Naive thymus-derived CD4-positive, alpha-beta T cell (primary cell): ENCODE measurements around the gene GARIN5B. TPM values are rescaled to one million over a fixed set of nuclear protein-coding genes. Genes with fewer than 3 reads are reported as not detected.

ENCODE experiments used
- ATAC-seq: fragments of 150-1000 bp; cut with Tn5 transposase; 2 replicates; pipeline ENCODE4 v1.10.0; 2021; ENCODE audit warnings: mild to moderate bottlenecking, moderate library complexity
- CTCF ChIA-PET: fragments of 350-600 bp; sonication (Branson Sonifier 250); formaldehyde crosslinking; loops from one replicate; lab custom pipeline; 2021; ENCODE audit warnings: antibody characterized with exemption; lab: Charles Lee
- POLR2A ChIA-PET: fragments of 350-600 bp; sonication (Branson Sonifier 250); formaldehyde crosslinking; loops from one replicate; lab custom pipeline; 2021; ENCODE audit warnings: antibody characterized with exemption, inconsistent platforms; lab: Charles Lee
- DNase-seq, 9 donors: peaks; one replicate each; pipeline versions ENCODE4 v3.0.0 to v3.0.0-alpha.2; 2020 to 2022; ENCODE audit warnings: mixed read lengths in 1 of 9
- H3K27ac ChIP-seq: one replicate; pipeline ENCODE4 v1.7.0; 2013; ENCODE audit warnings: mild to moderate bottlenecking, low read depth, low read length, moderate library complexity
- H3K27me3 ChIP-seq, 2 donors: one replicate each; pipeline ENCODE4 v1.7.0; 2013; ENCODE audit warnings: low read length in 2 of 2, mild to moderate bottlenecking in 2 of 2, moderate library complexity in 2 of 2; ENCODE audit not compliant: control insufficient read depth in 2 of 2, insufficient read depth in 2 of 2
- H3K36me3 ChIP-seq, 3 experiments: 1 replicate in 2 of 3; 2 replicates in 1 of 3; pipeline ENCODE4 v1.7.0; 2013; ENCODE audit warnings: low read length in 3 of 3, mild to moderate bottlenecking in 3 of 3, moderate library complexity in 1 of 3; ENCODE audit not compliant: insufficient read depth in 3 of 3, control insufficient read depth in 2 of 3
- H3K4me1 ChIP-seq, 2 donors: one replicate each; pipeline ENCODE4 v1.7.0; 2013; ENCODE audit warnings: low read length in 2 of 2, mild to moderate bottlenecking in 2 of 2, moderate library complexity in 1 of 2; ENCODE audit not compliant: control insufficient read depth in 2 of 2, insufficient read depth in 2 of 2
- H3K4me3 ChIP-seq: 2 replicates; pipeline ENCODE4 v1.7.0; 2013; ENCODE audit warnings: mild to moderate bottlenecking, low read length
- H3K9me3 ChIP-seq, 3 experiments: 1 replicate in 2 of 3; 2 replicates in 1 of 3; pipeline ENCODE4 v1.7.0; 2013; ENCODE audit warnings: low read length in 3 of 3; ENCODE audit not compliant: control insufficient read depth in 2 of 3
- H3K27ac Mint-ChIP-seq, 9 donors: one replicate each; pipeline ENCODE4 v1.8.0; 2020 to 2022; ENCODE audit warnings: mixed read lengths in 9 of 9, mild to moderate bottlenecking in 8 of 9, moderate library complexity in 5 of 9, inconsistent platforms in 2 of 9
- H3K27me3 Mint-ChIP-seq, 5 donors: one replicate each; pipeline ENCODE4 v1.8.0; 2021 to 2022; ENCODE audit warnings: mixed read lengths in 5 of 5, mild to moderate bottlenecking in 1 of 5
- H3K36me3 Mint-ChIP-seq, 5 donors: one replicate each; pipeline ENCODE4 v1.8.0; 2020 to 2022; ENCODE audit warnings: mixed read lengths in 5 of 5, mild to moderate bottlenecking in 3 of 5, inconsistent platforms in 1 of 5
- H3K4me1 Mint-ChIP-seq, 7 donors: one replicate each; pipeline ENCODE4 v1.8.0; 2020 to 2022; ENCODE audit warnings: mixed read lengths in 7 of 7, mild to moderate bottlenecking in 3 of 7, inconsistent platforms in 1 of 7
- H3K4me3 Mint-ChIP-seq, 10 donors: one replicate each; pipeline ENCODE4 v1.8.0; 2020 to 2022; ENCODE audit warnings: mild to moderate bottlenecking in 10 of 10, mixed read lengths in 10 of 10, moderate library complexity in 6 of 10, inconsistent platforms in 2 of 10
- H3K9me3 Mint-ChIP-seq, 11 donors: one replicate each; pipeline ENCODE4 v1.8.0; 2020 to 2022; ENCODE audit warnings: mixed read lengths in 11 of 11, mild to moderate bottlenecking in 4 of 11, inconsistent platforms in 1 of 11, moderate library complexity in 1 of 11
- intact Hi-C, 2 donors: fragments of 100-400 bp; cut with micrococcal nuclease; formaldehyde crosslinking; loops; one replicate each; pipeline ENCODE4 v1.15.1; 2023
- polyA plus RNA-seq, 2 donors: library from polyadenylated mRNA; unstranded; fragments of 300-500 nt; fragmentation: Illumina TruSeq; gene quantifications; one replicate each; pipeline ENCODE4 v1.2.3, GENCODE V29; 2021
- total RNA-seq, 6 experiments: library from RNA in 5 of 6; stranded (reverse) in 5 of 6; gene quantifications; 1 replicate in 5 of 6; 2 replicates in 1 of 6; pipeline ENCODE4 v1.2.3 and lab custom pipeline; 2021 to 2026

The GARIN5B gene
- total and polyA plus RNA-seq, 7 experiments from 2014 or later: not detected

GRCh38 chr19:55360902-55361301 is 2.2 kb downstream of the GARIN5B start:
- ATAC-seq: no peak

GRCh38 chr19:55358943-55359908 is 3.8 kb downstream of the GARIN5B start:
- no peak overlapping the region for H3K27ac Mint-ChIP-seq

More at GRCh38 chr19:55360902-55361301, 2.2 kb downstream of the GARIN5B start:
- POLR2A ChIA-PET: no interaction called here
- Mint-ChIP-seq H3K27ac (no peak overlapping the region), H3K4me3 (no peak overlapping the region), H3K27me3 (peaks cover 0 to 20% (median 7%) of the 10 kb centered on the region in 5 donors), H3K9me3 (no peaks in the 10 kb centered on the region), H3K36me3 (no peaks in the 10 kb centered on the region), H3K4me1 (peaks cover 0 to 2% (median 0%) of the 10 kb centered on the region in 7 donors)
- no peaks in the 10 kb centered on the region for H3K27me3 ChIP-seq
- H3K9me3 ChIP-seq: no peaks in the 10 kb centered on the region
- H3K36me3 ChIP-seq: no peaks in the 10 kb centered on the region
- H3K4me1 ChIP-seq: no peaks in the 10 kb centered on the region
- no peak for DNase-seq
- intact Hi-C loops: no loop called here
- H3K4me3 ChIP-seq: no peak overlapping the region
- CTCF ChIA-PET: interaction anchor here (0.5 kb wide), 1 partner anchor 22 kb away, joined by 5 read pairs; no protein-coding TSS in a partner anchor
- H3K27ac ChIP-seq: no peak overlapping the region

GRCh38 chr19:55358493-55358892 is 4.6 kb downstream of the GARIN5B start:
- DNase-seq: no peak
- Mint-ChIP-seq H3K36me3 (no peaks in the 10 kb centered on the region), H3K27me3 (peaks cover 0 to 29% (median 12%) of the 10 kb centered on the region in 5 donors), H3K4me1 (peaks cover 0 to 9% (median 5%) of the 10 kb centered on the region in 7 donors), H3K9me3 (no peaks in the 10 kb centered on the region), H3K27ac (no peak overlapping the region), H3K4me3 (no peak overlapping the region)
- CTCF ChIA-PET: interaction anchor here (1.2 kb wide), 1 partner anchor 40 kb away, joined by 4 read pairs; no protein-coding TSS in a partner anchor
- Histone ChIP-seq H3K36me3 (no peaks in the 10 kb centered on the region), H3K27me3 (no peaks in the 10 kb centered on the region), H3K4me1 (peaks cover 1 to 3% of the 10 kb centered on the region in 2 donors), H3K27ac (no peak overlapping the region), H3K9me3 (no peaks in the 10 kb centered on the region), H3K4me3 (no peak overlapping the region)
- POLR2A ChIA-PET: no interaction called here
- intact Hi-C loops: no loop called here
- no peak for ATAC-seq

More at GRCh38 chr19:55358943-55359908, 3.8 kb downstream of the GARIN5B start:
- Mint-ChIP-seq H3K9me3 (no peaks in the 10 kb centered on the region), H3K4me3 (no peak overlapping the region), H3K4me1 (peaks cover 0 to 5% (median under 1%) of the 10 kb centered on the region in 7 donors), H3K27me3 (peaks cover 0 to 25% (median 12%) of the 10 kb centered on the region in 5 donors), H3K36me3 (no peaks in the 10 kb centered on the region)
- no peak for ATAC-seq
- ChIA-PET CTCF (interaction anchor here (1.2 kb wide), 1 partner anchor 40 kb away, joined by 4 read pairs; no protein-coding TSS in a partner anchor), POLR2A (no interaction called here)
- Histone ChIP-seq H3K9me3 (no peaks in the 10 kb centered on the region), H3K4me3 (no peak overlapping the region), H3K27me3 (no peaks in the 10 kb centered on the region), H3K4me1 (no peaks in the 10 kb centered on the region), H3K27ac (no peak overlapping the region), H3K36me3 (no peaks in the 10 kb centered on the region)
- no peak for DNase-seq
- intact Hi-C loops: no loop called here

GRCh38 chr19:55355213-55355821 is 7.7 kb downstream of the GARIN5B start:
- H3K9me3 ChIP-seq: no peaks in the 10 kb centered on the region
- H3K4me1 ChIP-seq: peaks cover 7 to 10% of the 10 kb centered on the region in 2 donors
- no peak overlapping the region for H3K27ac ChIP-seq
- DNase-seq (no peak), ATAC-seq (no peak)
- CTCF ChIA-PET: no interaction called here
- Mint-ChIP-seq H3K27ac (peak overlapping the region in 1 of 9 donors; percentile 14), H3K9me3 (peaks cover 0 to 2% (median 0%) of the 10 kb centered on the region in 11 donors), H3K36me3 (no peaks in the 10 kb centered on the region), H3K4me1 (peaks cover 14 to 25% (median 17%) of the 10 kb centered on the region in 7 donors), H3K4me3 (peak overlapping the region in 6 of 10 donors; percentile 26 to 86 (median 39)), H3K27me3 (peaks cover 25 to 55% (median 30%) of the 10 kb centered on the region in 5 donors)
- peaks cover 0 to 10% of the 10 kb centered on the region in 2 donors for H3K27me3 ChIP-seq
- H3K36me3 ChIP-seq: no peaks in the 10 kb centered on the region
- intact Hi-C loops: no loop called here
- POLR2A ChIA-PET: interaction anchor here (0.6 kb wide), 1 partner anchor 96 kb away, joined by 3 read pairs; the partner anchor contains the start of gene PPP6R1
- no peak overlapping the region for H3K4me3 ChIP-seq

- Mint-ChIP-seq H3K4me3 (peak within 1 kb of the TSS; percentile 66 to 86 (median 80)), H3K27me3 (peaks cover 25 to 55% (median 30%) of the 10 kb centered on the region in 5 donors), H3K36me3 (no peaks in the 10 kb centered on the region), H3K27ac (peak within 1 kb of the TSS in 3 of 9 donors; percentile 14 to 56 (median 18)), H3K4me1 (peaks cover 14 to 25% (median 17%) of the 10 kb centered on the region in 7 donors), H3K9me3 (peaks cover 0 to 2% (median 0%) of the 10 kb centered on the region in 11 donors)
- no peaks in the 10 kb centered on the region for H3K9me3 ChIP-seq
- peaks cover 0 to 10% of the 10 kb centered on the region in 2 donors for H3K27me3 ChIP-seq
- peak within 1 kb of the TSS; percentile 48 for H3K4me3 ChIP-seq
- H3K4me1 ChIP-seq: peaks cover 7 to 10% of the 10 kb centered on the region in 2 donors
- intact Hi-C loops: loop anchor here (1.0 to 5.0 kb wide), 3 partner anchors 15 to 97 kb away; partner anchors contain the start of genes KMT5C (in 2 of the 2), PPP6R1 (in 1 of the 2) and RPL28 (in 1 of the 2)
- no peak within 1 kb of the TSS for H3K27ac ChIP-seq
- ATAC-seq (no peak), DNase-seq (no peak)
- POLR2A ChIA-PET: no interaction called here
- CTCF ChIA-PET: no interaction called here
- no peaks in the 10 kb centered on the region for H3K36me3 ChIP-seq
Measured at GRCh38 chr19:55354698-55355212, 8.3 kb downstream of the GARIN5B start, which contains the start of gene COX6B2. TSS of gene COX6B2 (minus strand) at chr19:55354719. CDS start at chr19:55354521, 198 bp downstream.
